GM23248 (cell line): ENCODE data around the gene THBS1. TPM values are rescaled to one million over a fixed set of nuclear protein-coding genes. Genes with fewer than 3 reads are reported as not detected.

Experiments used
- DNase-seq: peaks from one replicate; pipeline ENCODE4 v3.0.0-alpha.2; 2015
- H2AFZ ChIP-seq: fragments of 200-600 bp; sonication (generic); 2 replicates; pipeline ENCODE4 v1.6.1; 2016; ENCODE audit warnings: antibody characterized with exemption
- H3F3A ChIP-seq: fragments of 200-600 bp; sonication (generic); 2 replicates; pipeline ENCODE4 v1.6.1; 2016; ENCODE audit warnings: mild to moderate bottlenecking, antibody characterized with exemption, mixed run types; ENCODE audit not compliant: insufficient read depth
- H3K27ac ChIP-seq: fragments of 200-600 bp; sonication (generic); 2 replicates; pipeline ENCODE4 v1.5.1; 2016; ENCODE audit warnings: mild to moderate bottlenecking
- H3K27me3 ChIP-seq: fragments of 200-600 bp; sonication (generic); replicated peaks from 2 replicates; pipeline ENCODE4 v1.6.1; 2016; ENCODE audit warnings: mild to moderate bottlenecking; ENCODE audit not compliant: insufficient read depth
- H3K36me3 ChIP-seq: fragments of 200-600 bp; sonication (generic); 2 replicates; pipeline ENCODE4 v1.6.1; 2016; ENCODE audit warnings: low read depth, mild to moderate bottlenecking
- H3K4me1 ChIP-seq: fragments of 200-600 bp; sonication (generic); 2 replicates; pipeline ENCODE4 v1.6.1; 2016; ENCODE audit warnings: mild to moderate bottlenecking; ENCODE audit not compliant: insufficient read depth
- H3K4me2 ChIP-seq: fragments of 200-600 bp; sonication (generic); one replicate; pipeline ENCODE4 v1.6.1; 2016; ENCODE audit warnings: mild to moderate bottlenecking; ENCODE audit not compliant: unreplicated experiment
- H3K4me3 ChIP-seq: fragments of 200-600 bp; sonication (generic); 2 replicates; pipeline ENCODE4 v1.5.1; 2016; ENCODE audit warnings: mild to moderate bottlenecking
- H3K79me2 ChIP-seq: fragments of 200-600 bp; sonication (generic); 2 replicates; pipeline ENCODE4 v1.6.1; 2016; ENCODE audit warnings: mild to moderate bottlenecking; ENCODE audit not compliant: insufficient read depth
- H3K9ac ChIP-seq: fragments of 200-600 bp; sonication (generic); 2 replicates; pipeline ENCODE4 v1.6.1; 2016; ENCODE audit warnings: mild to moderate bottlenecking
- H3K9me2 ChIP-seq: fragments of 200-600 bp; sonication (generic); 2 replicates; pipeline ENCODE4 v1.6.1; 2016; ENCODE audit warnings: mixed run types, mild to moderate bottlenecking, moderate library complexity; ENCODE audit not compliant: insufficient read depth
- H3K9me3 ChIP-seq: fragments of 200-600 bp; sonication (generic); one replicate; pipeline ENCODE4 v1.6.1; 2017; ENCODE audit warnings: low read depth
- H4K20me1 ChIP-seq: fragments of 200-600 bp; sonication (generic); 2 replicates; pipeline ENCODE4 v1.6.0; 2016; ENCODE audit not compliant: insufficient read depth
- EZH2 ChIP-seq: fragments of 200-600 bp; sonication (generic); IDR thresholded peaks from 2 replicates; pipeline ENCODE4 v1.6.1; 2018; ENCODE audit warnings: antibody characterized with exemption, mild to moderate bottlenecking; ENCODE audit not compliant: insufficient read depth, poor library complexity, severe bottlenecking
- EZH2phosphoT487 ChIP-seq: fragments of 200-600 bp; sonication (generic); IDR thresholded peaks from 2 replicates; pipeline ENCODE4 v1.6.1; 2018; ENCODE audit warnings: antibody characterized with exemption, moderate library complexity, mild to moderate bottlenecking, low read depth; ENCODE audit not compliant: insufficient read depth
- WGBS, 2 experiments: methylation state at CpG; one replicate each; pipeline ENCODE4 v1.1.6; 2015 to 2017; ENCODE audit warnings: low lambda C conversion rate in 2 of 2, low coverage in 1 of 2; ENCODE audit errors: missing lambda C conversion rate in 2 of 2; 5-methylcytosine and 5-hydroxymethylcytosine counted together
- in situ Hi-C: fragments of 300-500 bp; cut with MboI; formaldehyde crosslinking; loops from 2 replicates; pipeline ENCODE4 v1.15.0; 2020
- polyA plus RNA-seq: library from polyadenylated mRNA; unstranded; fragments of >200 nt; fragmentation: Nextera tagmentation; extraction: Ambion mirVana; gene quantifications from 2 replicates; pipeline ENCODE4 v1.2.1, GENCODE V29; 2016
- total RNA-seq: library from RNA; depleted of rRNA; stranded (reverse); fragments of >200 nt; shearing (Covaris generic); gene quantifications from 2 replicates; pipeline ENCODE4 v1.2.3, GENCODE V29; 2014

The THBS1 gene
- total and polyA plus RNA-seq, 2 experiments from 2014 or later, result 2,858 to 7,697 TPM

DNA sequence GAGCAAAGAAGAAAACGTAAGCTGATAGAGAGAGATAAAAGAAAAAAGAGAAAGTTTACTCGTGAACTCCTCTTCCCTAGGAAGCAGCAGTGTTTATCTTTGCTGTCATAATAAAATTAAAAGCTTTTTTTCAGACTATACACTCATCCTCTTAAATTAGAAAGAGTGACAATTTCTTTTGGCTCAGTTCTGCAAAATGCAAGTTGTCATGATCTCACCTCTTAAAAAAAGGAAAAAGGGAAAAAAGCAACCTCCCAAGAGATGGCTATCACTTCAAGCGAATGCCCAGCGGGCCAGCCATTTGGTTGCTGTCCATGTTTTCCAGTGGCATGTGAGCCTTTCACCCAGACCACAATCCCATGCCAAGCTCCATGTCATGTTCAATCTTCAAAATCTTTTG lies 7.0 kb upstream of the THBS1 start:
- H3K4me3 ChIP-seq, result peak overlapping the region; percentile 30; the same call in 1 of the 2 replicates
- no peaks in the 10 kb centered on the region for H4K20me1 ChIP-seq
- no peaks in the 10 kb centered on the region for H3K9me2 ChIP-seq
- H3K27ac ChIP-seq, result peak overlapping the region; percentile 87
- no peaks in the 10 kb centered on the region for H3K27me3 ChIP-seq
- H3F3A ChIP-seq, result peaks cover 29% of the 10 kb centered on the region
- peaks cover 35% of the 10 kb centered on the region for H3K4me1 ChIP-seq
- in situ Hi-C loops, result loop anchor here (10.0 kb wide), 2 partner anchors 109 to 869 kb away; no protein-coding TSS in a partner anchor
- H3K9ac ChIP-seq, result peak overlapping the region; percentile 68
- no peak for TF ChIP-seq EZH2phosphoT487
- no peak for TF ChIP-seq EZH2
- peak; percentile 80 for DNase-seq
- 13 to 17% methylated on average over 4 of the region's 4 CpGs for WGBS, 2 experiments
- H3K9me3 ChIP-seq, result no peaks in the 10 kb centered on the region
- no peaks in the 10 kb centered on the region for H3K79me2 ChIP-seq
- no peaks in the 10 kb centered on the region for H3K36me3 ChIP-seq
- H2AFZ ChIP-seq, result peak overlapping the region; percentile 25; the same call in 1 of the 2 replicates
- peak overlapping the region; percentile 46 for H3K4me2 ChIP-seq

GRCh38 chr15:39574427-39574826 lies 6.5 kb upstream of the THBS1 start:
- Histone ChIP-seq H3K36me3 (no peaks in the 10 kb centered on the region), H4K20me1 (no peaks in the 10 kb centered on the region), H3F3A (peaks cover 32% of the 10 kb centered on the region), H3K9ac (peak overlapping the region; percentile 68), H3K27ac (peak overlapping the region; percentile 87), H3K27me3 (no peaks in the 10 kb centered on the region), H2AFZ (no peak overlapping the region), H3K9me2 (no peaks in the 10 kb centered on the region), H3K4me3 (0 out of 2 replicates have a peak overlapping the region, but pooled peaks have one; percentile 6), H3K79me2 (no peaks in the 10 kb centered on the region), H3K9me3 (no peaks in the 10 kb centered on the region), H3K4me2 (peak overlapping the region; percentile 46), H3K4me1 (peaks cover 39% of the 10 kb centered on the region)
- TF ChIP-seq EZH2phosphoT487 (no peak), EZH2 (no peak)
- peak; percentile 75 for DNase-seq
- in situ Hi-C loops, result loop anchor here (10.0 kb wide), 2 partner anchors 110 to 870 kb away; no protein-coding TSS in a partner anchor
- 43 to 47% methylated on average over 1 of the region's 1 CpG for WGBS, 2 experiments

GRCh38 chr15:39575180-39575579 lies 5.7 kb upstream of the THBS1 start:
- Histone ChIP-seq H2AFZ (no peak overlapping the region), H3K4me1 (peaks cover 39% of the 10 kb centered on the region), H3K9me2 (no peaks in the 10 kb centered on the region), H3K9ac (no peak overlapping the region), H3K27me3 (no peaks in the 10 kb centered on the region), H3K79me2 (no peaks in the 10 kb centered on the region), H4K20me1 (no peaks in the 10 kb centered on the region), H3K27ac (peak overlapping the region; percentile 87), H3K36me3 (no peaks in the 10 kb centered on the region), H3K4me3 (no peak overlapping the region), H3F3A (peaks cover 32% of the 10 kb centered on the region), H3K4me2 (no peak overlapping the region), H3K9me3 (no peaks in the 10 kb centered on the region)
- 93 to 94% methylated on average over 6 of the region's 6 CpGs for WGBS, 2 experiments
- DNase-seq, result no peak
- TF ChIP-seq EZH2 (no peak), EZH2phosphoT487 (no peak)
- in situ Hi-C loops, result loop anchor here (10.0 kb wide), 2 partner anchors 110 to 870 kb away; no protein-coding TSS in a partner anchor

DNA sequence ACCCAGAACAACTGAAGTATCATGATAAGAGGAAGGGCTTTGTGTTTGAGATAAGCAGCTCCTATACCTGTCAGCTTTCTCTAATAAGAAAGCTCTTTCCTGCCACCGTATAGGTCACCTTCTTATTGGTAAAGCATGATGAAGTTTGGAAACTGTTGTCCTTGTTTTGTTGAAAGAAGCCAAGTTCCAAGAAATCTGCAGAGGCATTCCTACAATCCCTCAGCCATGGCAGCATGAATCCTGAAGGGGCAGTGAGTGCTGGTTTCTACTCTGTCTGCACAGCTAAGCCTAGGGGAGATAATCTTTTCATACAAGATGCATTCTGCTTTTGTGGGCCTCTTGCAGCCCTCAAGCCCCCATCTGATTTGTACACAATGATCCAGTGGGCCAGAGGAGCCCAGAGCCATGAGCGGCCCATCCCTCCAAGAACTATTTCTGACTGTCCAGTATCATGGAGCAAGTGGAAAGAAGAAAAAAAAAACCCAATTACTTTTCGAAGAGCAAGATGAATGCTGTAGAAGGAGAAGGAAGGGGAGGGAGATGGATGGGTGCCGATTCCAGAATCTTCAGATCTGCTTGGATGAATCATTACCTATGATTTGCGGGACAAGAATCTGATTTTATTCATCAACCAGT lies 1.9 kb upstream of the THBS1 start:
- peak overlapping the region; percentile 81 for H3K4me2 ChIP-seq
- H4K20me1 ChIP-seq, result peaks cover 7% of the 10 kb centered on the region; the same call in 1 of the 2 replicates
- H3K4me3 ChIP-seq, result peak overlapping the region; percentile 74
- TF ChIP-seq EZH2 (no peak), EZH2phosphoT487 (no peak)
- no peaks in the 10 kb centered on the region for H3K9me2 ChIP-seq
- peak overlapping the region; percentile 95 for H3K27ac ChIP-seq
- no peak overlapping the region for H2AFZ ChIP-seq
- peaks cover 25% of the 10 kb centered on the region for H3K4me1 ChIP-seq
- H3K9ac ChIP-seq, result peak overlapping the region; percentile 89
- in situ Hi-C loops, result loop anchor here (10.0 kb wide), 2 partner anchors 114 to 874 kb away; no protein-coding TSS in a partner anchor
- H3K36me3 ChIP-seq, result peaks cover 13% of the 10 kb centered on the region; the same call in 1 of the 2 replicates
- peaks cover 49% of the 10 kb centered on the region for H3F3A ChIP-seq
- H3K27me3 ChIP-seq, result no peaks in the 10 kb centered on the region
- H3K79me2 ChIP-seq, result peaks cover 15% of the 10 kb centered on the region; the same call in 1 of the 2 replicates
- peak; percentile 42 for DNase-seq
- WGBS, 2 experiments, result 39 to 50% methylated on average over 5 of the region's 5 CpGs
- H3K9me3 ChIP-seq, result no peaks in the 10 kb centered on the region
